Ovary (tissue), 9 donors: ENCODE results near the gene ADCY5. TPM values are rescaled to one million over a fixed set of nuclear protein-coding genes. Genes with fewer than 3 reads are reported as not detected.

ENCODE experiments used
- DNase-seq, 5 donors: peaks; one replicate each; pipeline ENCODE4 v3.0.0-alpha.2; 2019 to 2020
- H3K27ac ChIP-seq, 2 donors: fragments of 200-600 bp; one replicate each; pipeline versions ENCODE4 v1.5.1 to v1.8.0; 2019 to 2022
- H3K27me3 ChIP-seq: fragments of 200-600 bp; one replicate; pipeline ENCODE4 v1.8.0; 2022
- H3K36me3 ChIP-seq: fragments of 200-600 bp; sonication (generic); one replicate; pipeline ENCODE4 v1.5.1; 2019
- H3K4me1 ChIP-seq: one replicate; pipeline ENCODE4 v1.8.1; 2013; ENCODE audit warnings: mild to moderate bottlenecking, moderate library complexity; ENCODE audit not compliant: insufficient read depth
- H3K4me3 ChIP-seq: fragments of 200-600 bp; sonication (generic); one replicate; pipeline ENCODE4 v1.5.1; 2017
- H3K9me3 ChIP-seq, 2 donors: fragments of 200-600 bp in 1 of 2; sonication (generic) in 1 of 2; one replicate each; pipeline versions ENCODE4 v1.5.1 to v1.8.1; 2013 to 2019; ENCODE audit warnings: mild to moderate bottlenecking in 1 of 2, moderate library complexity in 1 of 2
- EP300 ChIP-seq: sonication (generic); formaldehyde crosslinking; IDR thresholded peaks from one replicate; pipeline ENCODE4 v1.6.1; 2017; ENCODE audit warnings: antibody characterized with exemption
- POLR2A ChIP-seq: fragments of 450-650 bp; IDR thresholded peaks from one replicate; pipeline ENCODE4 v1.6.1; 2017; ENCODE audit warnings: antibody characterized with exemption, mild to moderate bottlenecking, moderate library complexity
- WGBS, 3 donors: extraction: QIAGEN DNeasy Blood & Tissue Kit in 1 of 3; methylation state at CpG; one replicate each; pipeline versions ENCODE4 v1.1.5 to v1.1.7; 2013 to 2017; 5-methylcytosine and 5-hydroxymethylcytosine counted together
- intact Hi-C, 4 donors: fragments of 100-400 bp; cut with DNase I; formaldehyde crosslinking; loops; one replicate each; pipeline versions ENCODE4 v1.11.0 to v1.15.1; 2022 to 2023
- polyA plus RNA-seq, 2 donors: library from polyadenylated mRNA; stranded (reverse); fragments of 200-250 nt in 1 of 2; fragments of 350-450 nt in 1 of 2; fragmentation: Illumina TruSeq in 1 of 2; extraction: RNeasy Lipid Tissue Mini Kit (QIAGEN cat#74804) in 1 of 2; gene quantifications; one replicate each; pipeline ENCODE4 v1.2.3, GENCODE V29; 2013 to 2014
- total RNA-seq, 7 donors: library from RNA; depleted of rRNA in 2 of 7; stranded (reverse); fragments of >200 nt in 2 of 7; fragmentation: NEBNext Ultra II Directional in 3 of 7; extraction: Animal tissue kit (Norgen Biotek cat#: 25700) in 3 of 7; gene quantifications; one replicate each; pipeline versions ENCODE4 v1.1.0 to v1.2.4, GENCODE V29; 2016 to 2023
- TF ChIP-seq, protein P1 (sequence below), 3 donors: fragments of 450-650 bp in 2 of 3; fragments of 200-600 bp in 1 of 3; IDR thresholded peaks; one replicate each; pipeline versions ENCODE4 v1.5.1 to v1.8.0; 2016 to 2022; ENCODE audit warnings: antibody characterized with exemption in 3 of 3, mild to moderate bottlenecking in 1 of 3
- donor health status: DM: no; HTN: no; CAD: no; lungs with moderate emphysema.
- donor health status: DM: no; HTN: no; CAD: no.
- donor health status: Bipolar disorder and iron deficiency.
- donor health status: DM: yes; HTN: yes; CAD: no.
- donor health status: DM: no; HTN: no; CAD: no.
- donor health status: DM: yes; HTN: yes; CAD: no.

ADCY5 gene
- total and polyA plus RNA-seq, 9 donors: 5.3 to 36.2 (median 20.3) TPM

GRCh38 chr3:123424321-123424998 is 24.4 kb downstream of the ADCY5 start:
- TF ChIP-seq, protein P1, sequence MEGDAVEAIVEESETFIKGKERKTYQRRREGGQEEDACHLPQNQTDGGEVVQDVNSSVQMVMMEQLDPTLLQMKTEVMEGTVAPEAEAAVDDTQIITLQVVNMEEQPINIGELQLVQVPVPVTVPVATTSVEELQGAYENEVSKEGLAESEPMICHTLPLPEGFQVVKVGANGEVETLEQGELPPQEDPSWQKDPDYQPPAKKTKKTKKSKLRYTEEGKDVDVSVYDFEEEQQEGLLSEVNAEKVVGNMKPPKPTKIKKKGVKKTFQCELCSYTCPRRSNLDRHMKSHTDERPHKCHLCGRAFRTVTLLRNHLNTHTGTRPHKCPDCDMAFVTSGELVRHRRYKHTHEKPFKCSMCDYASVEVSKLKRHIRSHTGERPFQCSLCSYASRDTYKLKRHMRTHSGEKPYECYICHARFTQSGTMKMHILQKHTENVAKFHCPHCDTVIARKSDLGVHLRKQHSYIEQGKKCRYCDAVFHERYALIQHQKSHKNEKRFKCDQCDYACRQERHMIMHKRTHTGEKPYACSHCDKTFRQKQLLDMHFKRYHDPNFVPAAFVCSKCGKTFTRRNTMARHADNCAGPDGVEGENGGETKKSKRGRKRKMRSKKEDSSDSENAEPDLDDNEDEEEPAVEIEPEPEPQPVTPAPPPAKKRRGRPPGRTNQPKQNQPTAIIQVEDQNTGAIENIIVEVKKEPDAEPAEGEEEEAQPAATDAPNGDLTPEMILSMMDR (IDR thresholded peaks at IDR 0.05): no peak
- TF ChIP-seq EP300 (no peak), POLR2A (no peak)
- intact Hi-C loops: no loop called here
- no peaks in the 10 kb centered on the region for H3K9me3 ChIP-seq
- WGBS, 3 donors: 48 to 56% (median 53%) methylated on average over 12 to 13 of the region's 13 CpGs
- peaks cover 34% of the 10 kb centered on the region for H3K4me1 ChIP-seq
- no peaks in the 10 kb centered on the region for H3K36me3 ChIP-seq
- H3K27me3 ChIP-seq: no peaks in the 10 kb centered on the region
- peak; percentile 56 to 84 (median 73) for DNase-seq
- H3K4me3 ChIP-seq: no peak overlapping the region
- H3K27ac ChIP-seq: peak overlapping the region in 1 of 2 donors; percentile 48

- DNase-seq: no peak
- Histone ChIP-seq H3K4me3 (no peak overlapping the region), H3K4me1 (peaks cover 37% of the 10 kb centered on the region), H3K9me3 (no peaks in the 10 kb centered on the region), H3K27ac (peak overlapping the region in 1 of 2 donors; percentile 28), H3K36me3 (no peaks in the 10 kb centered on the region), H3K27me3 (no peaks in the 10 kb centered on the region)
- intact Hi-C loops: no loop called here
- WGBS, 3 donors: 76 to 78% (median 78%) methylated on average over 7 of the region's 7 CpGs
- TF ChIP-seq, protein P1 (IDR thresholded peaks at IDR 0.05): no peak
- no peak for TF ChIP-seq EP300
- TF ChIP-seq POLR2A: no peak
Observed at GRCh38 chr3:123423806-123424205, 25.1 kb downstream of the ADCY5 start.

- no peaks in the 10 kb centered on the region for H3K36me3 ChIP-seq
- DNase-seq: no peak
- H3K4me3 ChIP-seq: no peak overlapping the region
- WGBS, 3 donors: 64 to 86% (median 84%) methylated on average over 12 of the region's 12 CpGs
- H3K4me1 ChIP-seq: peaks cover 37% of the 10 kb centered on the region
- H3K27me3 ChIP-seq: no peaks in the 10 kb centered on the region
- intact Hi-C loops: no loop called here
- H3K27ac ChIP-seq: no peak overlapping the region
- no peaks in the 10 kb centered on the region for H3K9me3 ChIP-seq
- TF ChIP-seq, protein P1 (IDR thresholded peaks at IDR 0.05): no peak
- TF ChIP-seq POLR2A (no peak), EP300 (no peak)
Observed at GRCh38 chr3:123423031-123423430, 25.9 kb downstream of the ADCY5 start.

GRCh38 chr3:123422457-123422856 is 26.4 kb downstream of the ADCY5 start:
- Histone ChIP-seq H3K9me3 (no peaks in the 10 kb centered on the region), H3K4me3 (no peak overlapping the region), H3K4me1 (peaks cover 37% of the 10 kb centered on the region), H3K27ac (no peak overlapping the region), H3K27me3 (no peaks in the 10 kb centered on the region), H3K36me3 (no peaks in the 10 kb centered on the region)
- TF ChIP-seq, protein P1 (IDR thresholded peaks at IDR 0.05): no peak
- TF ChIP-seq EP300: no peak
- no peak for TF ChIP-seq POLR2A
- no peak for DNase-seq
- intact Hi-C loops: no loop called here
- 94 to 95% (median 94%) methylated on average over 5 of the region's 5 CpGs for WGBS, 3 donors
